Measurements from ENCODE around the gene MRPL48. TPM values are rescaled to one million over a fixed set of nuclear protein-coding genes. Genes with fewer than 3 reads are reported as not detected.

The MRPL48 gene
- total RNA-seq, 1 experiment from 2014 or later, result 66.8 TPM

- TF ChIP-seq ZBTB33 (IDR thresholded peaks at IDR 0.05; ENCODE audit: extremely low read depth, insufficient replicate concordance, low read length) (no peak), SP1 (IDR thresholded peaks at IDR 0.05; ENCODE audit: low read depth) (no peak), JUND (IDR thresholded peaks at IDR 0.05) (no peak), POLR2AphosphoS5 (IDR thresholded peaks at IDR 0.05; ENCODE audit: low read depth, low read length) (peak; percentile 93), TCF7L2 (IDR thresholded peaks at IDR 0.05; ENCODE audit: borderline replicate concordance, extremely low read depth, insufficient read depth, insufficient read length) (peak; percentile 57), EZH2 (IDR thresholded peaks at IDR 0.05) (no peak), ELF1 (IDR thresholded peaks at IDR 0.05; ENCODE audit: borderline replicate concordance, low read depth) (no peak)
These were observed at the start of gene MRPL48 (continued) for GRCh38 chr11:73787643-73788558.

- ChIA-PET RAD21 (ENCODE audit: low non-redundant PET in 1 of 2, low total read pairs in 2 of 2, uncharacterized antibody in 2 of 2, unreplicated experiment in 2 of 2) (no interaction called here), CTCF (no interaction called here), POLR2A (no interaction called here)
- DNase-seq (ENCODE audit: low read depth, low spot score) (no peak), ATAC-seq (no peak)
- Histone ChIP-seq H3K27ac (ENCODE audit: low read depth, low read length) (no peak overlapping the region), H3K9ac (ENCODE audit: low read length) (no peak overlapping the region), H3K4me1 (ENCODE audit: control insufficient read depth in 1 of 2, insufficient read depth in 2 of 2, low read length in 2 of 2) (peaks cover 0 to 4% of the 10 kb centered on the region in 2 experiments; a peak in 2 of 4 replicates), H3K36me3 (ENCODE audit: control insufficient read depth in 1 of 2, insufficient read depth in 2 of 2, low read length in 2 of 2) (no peaks in the 10 kb centered on the region), H3K4me3 (replicated peaks in 1 of 2; ENCODE audit: low read depth in 1 of 2, low read length in 2 of 2) (no peak overlapping the region), H2AFZ (ENCODE audit: low read depth, low read length, poor library complexity, severe bottlenecking) (no peak overlapping the region), H3K27me3 (ENCODE audit: insufficient read depth, low read length) (no peaks in the 10 kb centered on the region), H3K9me3 (ENCODE audit: control insufficient read depth in 1 of 2, insufficient read depth in 1 of 2, low read depth in 1 of 2, low read length in 2 of 2) (no peaks in the 10 kb centered on the region), H3K79me2 (ENCODE audit: insufficient read depth, low read length) (peaks cover 88% of the 10 kb centered on the region), H4K20me1 (ENCODE audit: insufficient read depth) (no peaks in the 10 kb centered on the region; the same call in 1 of the 2 replicates), H3K4me2 (ENCODE audit: low read length) (no peak overlapping the region), H3K9me2 (ENCODE audit: insufficient read depth) (no peaks in the 10 kb centered on the region)
- BruUV-seq (replicated peaks), result no TSS peak
- TF ChIP-seq POLR2AphosphoS5 (IDR thresholded peaks at IDR 0.05; ENCODE audit: low read depth, low read length), result no peak
- TF ChIP-seq POLR2A (IDR thresholded peaks at IDR 0.05; ENCODE audit: borderline replicate concordance, extremely low read depth, insufficient read depth, insufficient read length), result no peak
- TF ChIP-seq TCF7L2 (IDR thresholded peaks at IDR 0.05; ENCODE audit: borderline replicate concordance, extremely low read depth, insufficient read depth, insufficient read length), result no peak
- TF ChIP-seq ELF1 (IDR thresholded peaks at IDR 0.05; ENCODE audit: borderline replicate concordance, low read depth), result no peak
- no peak for TF ChIP-seq EZH2phosphoT487 (IDR thresholded peaks at IDR 0.05; ENCODE audit: borderline replicate concordance)
- intact Hi-C loops (cut with micrococcal nuclease), result no loop called here
These were observed 44.6 kb upstream of the MRPL48 start for GRCh38 chr11:73743045-73743444.
